GM12874 (cell line): ENCODE measurements around the gene SUPT3H.

ENCODE experiments used
- CTCF ChIP-seq: IDR thresholded peaks from 2 replicates; pipeline ENCODE4 v1.5.1; 2011; ENCODE audit warnings: low read depth, mild to moderate bottlenecking, control low read depth, low read length, moderate library complexity; ENCODE audit not compliant: insufficient read depth

The SUPT3H gene

GRCh38 chr6:44985006-44985405, 392.7 kb downstream of the SUPT3H start:
- TF ChIP-seq CTCF = no peak

- no peak for TF ChIP-seq CTCF
These were observed 394.0 kb downstream of the SUPT3H start for GRCh38 chr6:44983467-44984365.

GRCh38 chr6:44980841-44981240, 396.9 kb downstream of the SUPT3H start:
- no peak for TF ChIP-seq CTCF

GRCh38 chr6:44976677-44977641, 400.8 kb downstream of the SUPT3H start:
- no peak for TF ChIP-seq CTCF

- no peak for TF ChIP-seq CTCF
These were observed 403.2 kb downstream of the SUPT3H start for GRCh38 chr6:44974511-44974910.

- no peak for TF ChIP-seq CTCF
These were observed 405.0 kb downstream of the SUPT3H start for GRCh38 chr6:44972709-44973108.
